ENCODE measurements around the gene BBS2. TPM values are rescaled to one million over a fixed set of nuclear protein-coding genes. Genes with fewer than 3 reads are reported as not detected.

BBS2 gene
- total RNA-seq, 1 experiment from 2014 or later: 27.7 TPM

GRCh38 chr16:56520251-56520577, 390 bp upstream of the BBS2 start:
- peaks cover 7% of the 10 kb centered on the region for H3K4me1 ChIP-seq
- ChIA-PET POLR2A (no interaction called here), CTCF (interaction anchor here (1.0 kb wide), 1 partner anchor 81 kb away, joined by 5 read pairs; no protein-coding TSS in a partner anchor)
- H3K27me3 ChIP-seq (replicated peaks; ENCODE audit: control insufficient read depth, insufficient read depth, low read length): no peaks in the 10 kb centered on the region
- intact Hi-C loops (cut with micrococcal nuclease; ENCODE audit: unreplicated experiment): loop anchor here (10.0 kb wide), 1 partner anchor 1015 kb away; the partner anchor contains the start of gene LPCAT2
- Mint-ChIP-seq H3K4me3 (ENCODE audit: unreplicated experiment) (peak overlapping the region; percentile 81), H3K36me3 (ENCODE audit: insufficient read depth, unreplicated experiment) (no peaks in the 10 kb centered on the region), H3K27me3 (ENCODE audit: insufficient read depth, unreplicated experiment) (no peaks in the 10 kb centered on the region), H3K9me3 (ENCODE audit: unreplicated experiment) (no peaks in the 10 kb centered on the region), H3K4me1 (ENCODE audit: low read depth, unreplicated experiment) (peaks cover 7% of the 10 kb centered on the region), H3K27ac (ENCODE audit: unreplicated experiment) (peak overlapping the region; percentile 79)
- no peaks in the 10 kb centered on the region for H3K36me3 ChIP-seq (ENCODE audit: control insufficient read depth, insufficient read depth, low read length)
- BruUV-seq (replicated peaks): no TSS peak
- peak overlapping the region; percentile 59 for H3K4me3 ChIP-seq (ENCODE audit: low read depth, low read length)
- no peaks in the 10 kb centered on the region for H3K9me3 ChIP-seq
- TF ChIP-seq CTCF (IDR thresholded peaks at IDR 0.05; ENCODE audit: insufficient read depth in 1 of 2, low read depth in 1 of 2, low read length in 1 of 2, severe bottlenecking in 1 of 2, unreplicated experiment in 1 of 2): no peak
- no peak for DNase-seq

- TSS peak; percentile 55 for BruUV-seq (replicated peaks)
- DNase-seq: no peak
- no peaks in the 10 kb centered on the region for H3K9me3 Mint-ChIP-seq (ENCODE audit: unreplicated experiment)
- TF ChIP-seq CTCF (IDR thresholded peaks at IDR 0.05; ENCODE audit: insufficient read depth in 1 of 2, low read depth in 1 of 2, low read length in 1 of 2, severe bottlenecking in 1 of 2, unreplicated experiment in 1 of 2): no peak
- no peak overlapping the region for H3K27ac Mint-ChIP-seq (ENCODE audit: unreplicated experiment)
- Histone ChIP-seq H3K4me3 (ENCODE audit: low read depth, low read length) (no peak overlapping the region), H3K9me3 (no peaks in the 10 kb centered on the region), H3K4me1 (peaks cover 7% of the 10 kb centered on the region), H3K27me3 (replicated peaks; ENCODE audit: control insufficient read depth, insufficient read depth, low read length) (no peaks in the 10 kb centered on the region), H3K36me3 (ENCODE audit: control insufficient read depth, insufficient read depth, low read length) (no peaks in the 10 kb centered on the region)
- ChIA-PET CTCF (no interaction called here), POLR2A (no interaction called here)
- H3K36me3 Mint-ChIP-seq (ENCODE audit: insufficient read depth, unreplicated experiment): no peaks in the 10 kb centered on the region
- peak overlapping the region; percentile 81 for H3K4me3 Mint-ChIP-seq (ENCODE audit: unreplicated experiment)
- H3K27me3 Mint-ChIP-seq (ENCODE audit: insufficient read depth, unreplicated experiment): no peaks in the 10 kb centered on the region
- peaks cover 7% of the 10 kb centered on the region for H3K4me1 Mint-ChIP-seq (ENCODE audit: low read depth, unreplicated experiment)
- intact Hi-C loops (cut with micrococcal nuclease; ENCODE audit: unreplicated experiment): no loop called here
Measured at GRCh38 chr16:56518425-56518824, 1.4 kb downstream of the BBS2 start.

GRCh38 chr16:56517206-56517605, 2.6 kb downstream of the BBS2 start:
- BruUV-seq (replicated peaks): no TSS peak
- Histone ChIP-seq H3K4me3 (ENCODE audit: low read depth, low read length) (no peak overlapping the region), H3K36me3 (ENCODE audit: control insufficient read depth, insufficient read depth, low read length) (no peaks in the 10 kb centered on the region), H3K27me3 (replicated peaks; ENCODE audit: control insufficient read depth, insufficient read depth, low read length) (no peaks in the 10 kb centered on the region), H3K9me3 (no peaks in the 10 kb centered on the region), H3K4me1 (peaks cover 7% of the 10 kb centered on the region)
- Mint-ChIP-seq H3K4me3 (ENCODE audit: unreplicated experiment) (no peak overlapping the region), H3K27me3 (ENCODE audit: insufficient read depth, unreplicated experiment) (no peaks in the 10 kb centered on the region), H3K4me1 (ENCODE audit: low read depth, unreplicated experiment) (peaks cover 7% of the 10 kb centered on the region), H3K36me3 (ENCODE audit: insufficient read depth, unreplicated experiment) (no peaks in the 10 kb centered on the region), H3K9me3 (ENCODE audit: unreplicated experiment) (no peaks in the 10 kb centered on the region), H3K27ac (ENCODE audit: unreplicated experiment) (no peak overlapping the region)
- DNase-seq: no peak
- no peak for TF ChIP-seq CTCF (IDR thresholded peaks at IDR 0.05; ENCODE audit: insufficient read depth in 1 of 2, low read depth in 1 of 2, low read length in 1 of 2, severe bottlenecking in 1 of 2, unreplicated experiment in 1 of 2)
- POLR2A ChIA-PET: no interaction called here
- intact Hi-C loops (cut with micrococcal nuclease; ENCODE audit: unreplicated experiment): no loop called here
- CTCF ChIA-PET: interaction anchor here (0.8 to 1.7 kb wide), 2 partner anchors 83 to 185 kb away, joined by 3 read pairs; no protein-coding TSS in a partner anchor

Measured in Caco-2 (cell line).